Activated T-cell treated with anti-CD3 and anti-CD28 coated beads, Interleukin-2, amount 50 U/mL, for 24 hours (primary cell): Measurements from ENCODE around the gene TRIM56.
"Not testable (repeated sequence)": the region's sequence is repeated elsewhere in the genome, so short reads cannot be mapped to it uniquely, and the experiment has no call there.

Experiments
- DNase-seq: peaks from one replicate; pipeline ENCODE4 v3.0.0-alpha.2; 2020
- H3K27ac Mint-ChIP-seq: 2 replicates; pipeline ENCODE4 v1.8.0; 2020; ENCODE audit warnings: mild to moderate bottlenecking, mixed read lengths
- H3K27me3 Mint-ChIP-seq: 2 replicates; pipeline ENCODE4 v1.8.0; 2020; ENCODE audit warnings: mixed read lengths
- H3K36me3 Mint-ChIP-seq: 2 replicates; pipeline ENCODE4 v1.8.0; 2020; ENCODE audit warnings: low read depth, mixed read lengths
- H3K4me1 Mint-ChIP-seq: 2 replicates; pipeline ENCODE4 v1.8.0; 2020; ENCODE audit warnings: low read depth, mixed read lengths
- H3K4me3 Mint-ChIP-seq: 2 replicates; pipeline ENCODE4 v1.8.0; 2020; ENCODE audit warnings: mild to moderate bottlenecking, moderate library complexity, mixed read lengths
- H3K9me3 Mint-ChIP-seq: 2 replicates; pipeline ENCODE4 v1.8.0; 2020; ENCODE audit warnings: mixed read lengths

The TRIM56 gene

GRCh38 chr7:101126651-101127459 lies 41.6 kb downstream of the TRIM56 start, which contains the start of gene SERPINE1:
SERPINE1 (plus strand) TSS chr7:101127104; CDS start chr7:101128394, 1,290 bp downstream.
- peak; percentile 46 for DNase-seq
- Mint-ChIP-seq H3K4me3 (peak within 1 kb of the TSS; percentile 42), H3K4me1 (peaks cover 34% of the 10 kb centered on the region), H3K27ac (peak within 1 kb of the TSS; percentile 24), H3K36me3 (no peaks in the 10 kb centered on the region), H3K27me3 (peaks cover 55% of the 10 kb centered on the region), H3K9me3 (no peaks in the 10 kb centered on the region)

GRCh38 chr7:101127460-101128039 lies 42.3 kb downstream of the TRIM56 start:
- no peak overlapping the region for H3K27ac Mint-ChIP-seq

GRCh38 chr7:101128040-101128834 lies 43.0 kb downstream of the TRIM56 start:
- Mint-ChIP-seq H3K4me1 (peaks cover 27% of the 10 kb centered on the region), H3K27ac (no peak overlapping the region), H3K27me3 (peaks cover 43% of the 10 kb centered on the region), H3K9me3 (no peaks in the 10 kb centered on the region), H3K4me3 (no peak overlapping the region), H3K36me3 (no peaks in the 10 kb centered on the region)
- DNase-seq = no peak

More at GRCh38 chr7:101127460-101128039, 42.3 kb downstream of the TRIM56 start:
- peaks cover 49% of the 10 kb centered on the region for H3K27me3 Mint-ChIP-seq
- H3K9me3 Mint-ChIP-seq = no peaks in the 10 kb centered on the region
- peaks cover 28% of the 10 kb centered on the region for H3K4me1 Mint-ChIP-seq
- H3K4me3 Mint-ChIP-seq = no peak overlapping the region
- no peaks in the 10 kb centered on the region for H3K36me3 Mint-ChIP-seq
- DNase-seq = no peak

GRCh38 chr7:101129603-101130117 lies 44.4 kb downstream of the TRIM56 start:
- peaks cover 38% of the 10 kb centered on the region for H3K27me3 Mint-ChIP-seq
- DNase-seq = no peak

GRCh38 chr7:101132626-101133600 lies 47.6 kb downstream of the TRIM56 start:
- not testable (repeated sequence) for H3K9me3 Mint-ChIP-seq, DNase-seq, H3K4me3 Mint-ChIP-seq, H3K36me3 Mint-ChIP-seq, H3K27ac Mint-ChIP-seq
- peaks cover 39% of the 10 kb centered on the region for H3K4me1 Mint-ChIP-seq
- peaks cover 16% of the 10 kb centered on the region for H3K27me3 Mint-ChIP-seq

More at GRCh38 chr7:101129603-101130117, 44.4 kb downstream of the TRIM56 start:
- H3K4me1 Mint-ChIP-seq = peaks cover 37% of the 10 kb centered on the region
- H3K36me3 Mint-ChIP-seq = no peaks in the 10 kb centered on the region
- H3K4me3 Mint-ChIP-seq = no peak overlapping the region
- no peaks in the 10 kb centered on the region for H3K9me3 Mint-ChIP-seq
- no peak overlapping the region for H3K27ac Mint-ChIP-seq

- no peaks in the 10 kb centered on the region for H3K36me3 Mint-ChIP-seq
- H3K4me1 Mint-ChIP-seq = peaks cover 46% of the 10 kb centered on the region
- H3K27me3 Mint-ChIP-seq = peaks cover 10% of the 10 kb centered on the region
- DNase-seq = no peak
- H3K9me3 Mint-ChIP-seq = no peaks in the 10 kb centered on the region
- no peak overlapping the region for H3K4me3 Mint-ChIP-seq
- H3K27ac Mint-ChIP-seq = no peak overlapping the region
Measured at GRCh38 chr7:101133621-101134398, 48.5 kb downstream of the TRIM56 start.

- no peak for DNase-seq
Measured at GRCh38 chr7:101134399-101134980, 49.2 kb downstream of the TRIM56 start.

GRCh38 chr7:101137651-101138212 lies 52.5 kb downstream of the TRIM56 start:
- H3K27me3 Mint-ChIP-seq = peaks cover 7% of the 10 kb centered on the region
- H3K4me1 Mint-ChIP-seq = peaks cover 69% of the 10 kb centered on the region
- H3K27ac Mint-ChIP-seq = peak overlapping the region; percentile 93
- peak overlapping the region; percentile 66 for H3K4me3 Mint-ChIP-seq
- peak; percentile 44 for DNase-seq
- H3K9me3 Mint-ChIP-seq = no peaks in the 10 kb centered on the region
- no peaks in the 10 kb centered on the region for H3K36me3 Mint-ChIP-seq

More at GRCh38 chr7:101134399-101134980, 49.2 kb downstream of the TRIM56 start:
- Mint-ChIP-seq H3K9me3 (no peaks in the 10 kb centered on the region), H3K27me3 (peaks cover 10% of the 10 kb centered on the region), H3K27ac (peak overlapping the region; percentile 47), H3K4me1 (peaks cover 49% of the 10 kb centered on the region), H3K4me3 (no peak overlapping the region), H3K36me3 (no peaks in the 10 kb centered on the region)

- peaks cover 69% of the 10 kb centered on the region for H3K4me1 Mint-ChIP-seq
- H3K36me3 Mint-ChIP-seq = no peaks in the 10 kb centered on the region
- peak overlapping the region; percentile 93 for H3K27ac Mint-ChIP-seq
- DNase-seq = peak; percentile 87
- no peaks in the 10 kb centered on the region for H3K9me3 Mint-ChIP-seq
- peaks cover 7% of the 10 kb centered on the region for H3K27me3 Mint-ChIP-seq
- H3K4me3 Mint-ChIP-seq = peak overlapping the region; percentile 66
Measured at GRCh38 chr7:101138213-101138870, 53.1 kb downstream of the TRIM56 start.

GRCh38 chr7:101140339-101140699 lies 55.0 kb downstream of the TRIM56 start:
- Mint-ChIP-seq H3K4me1 (peaks cover 56% of the 10 kb centered on the region), H3K9me3 (no peaks in the 10 kb centered on the region), H3K36me3 (no peaks in the 10 kb centered on the region), H3K27ac (no peak overlapping the region), H3K4me3 (no peak overlapping the region), H3K27me3 (peaks cover 13% of the 10 kb centered on the region)
- DNase-seq = no peak

- no peak overlapping the region for H3K27ac Mint-ChIP-seq
Measured at GRCh38 chr7:101140746-101141382, 55.6 kb downstream of the TRIM56 start.

More at GRCh38 chr7:101140746-101141382, 55.6 kb downstream of the TRIM56 start:
- Mint-ChIP-seq H3K9me3 (no peaks in the 10 kb centered on the region), H3K36me3 (no peaks in the 10 kb centered on the region), H3K27me3 (peaks cover 11% of the 10 kb centered on the region), H3K4me3 (no peak overlapping the region), H3K4me1 (peaks cover 54% of the 10 kb centered on the region)
- no peak for DNase-seq
